HUES64 (cell line): ENCODE measurements around the gene MOB3B.

Experiments used
- H3K27ac ChIP-seq: 2 replicates; pipeline ENCODE4 v1.7.0; 2013; ENCODE audit warnings: low read depth, low read length, inconsistent platforms
- H3K27me3 ChIP-seq: 2 replicates; pipeline ENCODE4 v1.6.1; 2013; ENCODE audit warnings: mild to moderate bottlenecking, low read length; ENCODE audit not compliant: insufficient read depth
- H3K36me3 ChIP-seq: 2 replicates; pipeline ENCODE4 v1.6.1; 2013; ENCODE audit warnings: mild to moderate bottlenecking, low read length; ENCODE audit not compliant: insufficient read depth
- H3K4me1 ChIP-seq: 2 replicates; pipeline ENCODE4 v1.6.1; 2013; ENCODE audit warnings: mild to moderate bottlenecking, low read length, moderate library complexity; ENCODE audit not compliant: insufficient read depth
- H3K4me3 ChIP-seq: 2 replicates; pipeline ENCODE4 v1.5.1; 2013; ENCODE audit warnings: mild to moderate bottlenecking, low read length, moderate library complexity
- H3K9ac ChIP-seq: 2 replicates; pipeline ENCODE4 v1.6.1; 2013; ENCODE audit warnings: mild to moderate bottlenecking, low read depth, low read length
- H3K9me3 ChIP-seq: 2 replicates; pipeline ENCODE4 v1.6.1; 2013; ENCODE audit warnings: low read depth, low read length; ENCODE audit not compliant: insufficient read depth
- WGBS: fragments of 150-250, 120-280 bp; methylation state at CpG from one replicate; pipeline ENCODE4 v1.1.7; 2013; ENCODE audit warnings: missing lambda C conversion rate; 5-methylcytosine and 5-hydroxymethylcytosine counted together

Gene MOB3B

GRCh38 chr9:27530915-27531755, 1.5 kb upstream of the MOB3B start:
- H3K27me3 ChIP-seq: peaks cover 5% of the 10 kb centered on the region
- H3K27ac ChIP-seq: no peak overlapping the region
- peaks cover 24% of the 10 kb centered on the region for H3K4me1 ChIP-seq
- WGBS: 80% methylated on average over 4 of the region's 4 CpGs
- no peaks in the 10 kb centered on the region for H3K9me3 ChIP-seq
- no peak overlapping the region for H3K9ac ChIP-seq
- H3K36me3 ChIP-seq: no peaks in the 10 kb centered on the region
- H3K4me3 ChIP-seq: no peak overlapping the region

DNA sequence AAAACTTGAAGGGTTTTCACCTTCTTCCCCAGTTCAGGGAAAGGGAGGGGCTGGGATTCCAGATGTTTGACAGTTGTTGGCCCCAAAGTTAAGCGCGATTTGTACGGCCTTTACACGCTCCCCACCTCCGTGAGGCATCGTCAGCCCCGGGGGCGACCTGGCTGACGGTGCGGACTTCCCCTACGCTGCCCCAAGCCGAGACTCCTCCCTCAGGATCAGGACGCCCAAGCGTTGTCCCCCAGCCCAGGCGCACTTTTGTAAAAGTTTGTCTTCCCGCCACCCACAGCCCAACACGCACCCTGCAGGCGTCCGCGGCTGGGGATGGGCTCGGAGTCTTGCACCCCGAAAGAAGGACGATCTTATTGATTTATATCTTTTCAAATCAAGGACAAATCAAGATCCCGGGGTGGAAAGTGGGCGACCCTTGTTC, 713 bp downstream of the MOB3B start:
- Histone ChIP-seq H3K4me3 (peak overlapping the region; percentile 84), H3K9ac (peak overlapping the region; percentile 87), H3K27me3 (peaks cover 5% of the 10 kb centered on the region), H3K27ac (peak overlapping the region; percentile 69), H3K9me3 (no peaks in the 10 kb centered on the region), H3K36me3 (no peaks in the 10 kb centered on the region), H3K4me1 (peaks cover 29% of the 10 kb centered on the region)
- WGBS: under 1% methylated on average over 25 of the region's 25 CpGs

DNA sequence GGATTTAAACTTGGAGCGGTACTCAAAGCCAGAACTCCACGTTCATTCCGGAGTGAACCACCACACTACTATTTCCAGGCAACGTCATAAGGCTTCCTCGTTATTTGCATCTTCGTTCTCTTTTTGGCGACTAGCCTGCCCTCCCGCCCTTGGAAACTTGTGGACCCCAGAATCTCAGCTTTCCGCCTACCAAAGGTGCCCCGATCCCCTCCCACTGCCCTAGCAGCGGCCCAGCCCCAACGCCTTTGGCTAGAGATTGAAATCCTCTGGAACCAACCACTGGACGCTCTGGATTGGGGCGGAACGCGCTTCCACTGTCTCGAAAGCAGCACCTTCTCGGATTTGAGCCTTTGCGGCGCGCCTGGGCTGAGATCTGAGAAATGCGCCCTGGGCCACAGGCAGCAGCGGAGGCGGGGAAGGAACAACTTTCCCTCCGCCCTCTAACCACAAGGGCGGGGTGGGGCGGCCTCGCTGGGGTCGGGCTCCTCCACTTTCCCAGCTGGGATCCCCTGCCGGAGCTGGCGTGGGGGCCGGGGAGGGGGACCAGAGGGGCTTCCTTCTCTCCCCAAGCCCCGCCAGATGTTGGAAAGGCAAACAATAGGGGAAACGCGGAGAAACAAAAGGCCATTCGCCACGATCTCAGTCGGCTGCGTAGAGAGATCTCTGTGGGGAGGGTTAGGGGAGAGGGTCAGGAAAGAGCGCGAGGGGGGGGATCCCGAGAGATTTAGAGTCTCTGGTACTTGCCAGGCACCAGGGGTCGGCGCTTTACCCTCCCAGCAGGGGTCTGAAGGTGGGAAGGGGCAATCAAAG, 1.3 kb downstream of the MOB3B start:
- Histone ChIP-seq H3K27ac (peak overlapping the region; percentile 69), H3K4me3 (peak overlapping the region; percentile 84), H3K4me1 (peaks cover 34% of the 10 kb centered on the region), H3K27me3 (peaks cover 5% of the 10 kb centered on the region), H3K9ac (peak overlapping the region; percentile 87), H3K36me3 (no peaks in the 10 kb centered on the region), H3K9me3 (no peaks in the 10 kb centered on the region)
- WGBS: under 1% methylated on average over 44 of the region's 44 CpGs

GRCh38 chr9:27527702-27528075, 1.9 kb downstream of the MOB3B start:
- Histone ChIP-seq H3K4me3 (peak overlapping the region; percentile 84), H3K36me3 (no peaks in the 10 kb centered on the region), H3K9ac (peak overlapping the region; percentile 87), H3K4me1 (peaks cover 39% of the 10 kb centered on the region), H3K27me3 (peaks cover 5% of the 10 kb centered on the region), H3K9me3 (no peaks in the 10 kb centered on the region), H3K27ac (no peak overlapping the region)
- 25% methylated on average over 8 of the region's 8 CpGs for WGBS

DNA sequence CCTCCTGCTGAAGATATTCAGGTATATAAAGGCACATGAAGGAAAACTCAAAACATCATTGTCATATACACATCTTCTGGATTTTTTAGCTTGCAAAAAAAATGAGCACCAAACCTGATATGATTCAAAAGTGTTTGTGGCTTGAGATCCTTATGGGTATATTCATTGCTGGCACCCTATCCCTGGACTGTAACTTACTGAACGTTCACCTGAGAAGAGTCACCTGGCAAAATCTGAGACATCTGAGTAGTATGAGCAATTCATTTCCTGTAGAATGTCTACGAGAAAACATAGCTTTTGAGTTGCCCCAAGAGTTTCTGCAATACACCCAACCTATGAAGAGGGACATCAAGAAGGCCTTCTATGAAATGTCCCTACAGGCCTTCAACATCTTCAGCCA, 5.4 kb downstream of the MOB3B start, which contains the start of gene IFNK:
Gene IFNK (plus strand): TSS at position 55 of the 400 bp plus-strand sequence. CDS start 47 bp downstream, at position 102.
- H3K27ac ChIP-seq: no peak within 1 kb of the TSS; the same call in 1 of the 2 replicates
- no peak within 1 kb of the TSS for H3K4me3 ChIP-seq
- peaks cover 37% of the 10 kb centered on the region for H3K4me1 ChIP-seq
- 98% methylated on average over 2 of the region's 2 CpGs for WGBS
- H3K27me3 ChIP-seq: peaks cover 5% of the 10 kb centered on the region
- H3K9ac ChIP-seq: no peak within 1 kb of the TSS
- no peaks in the 10 kb centered on the region for H3K9me3 ChIP-seq
- no peaks in the 10 kb centered on the region for H3K36me3 ChIP-seq

DNA sequence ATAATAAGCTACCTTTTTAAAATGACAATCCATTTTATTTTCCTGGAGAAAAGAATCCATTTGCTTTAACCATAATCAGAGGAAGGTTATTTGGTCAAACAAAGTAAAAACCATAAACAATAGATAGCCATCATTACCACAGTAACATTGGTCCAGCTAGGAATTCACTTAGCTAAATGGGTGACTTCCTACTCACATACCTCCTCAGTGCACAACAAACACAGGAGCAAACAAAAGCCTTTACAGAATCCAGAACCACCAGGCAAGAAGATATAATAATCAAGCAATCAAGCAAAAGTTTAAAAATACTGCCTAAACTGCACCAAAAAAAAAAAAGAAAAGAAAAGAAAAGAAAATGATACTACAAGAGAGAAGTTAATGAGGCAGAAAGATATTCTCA, 6.5 kb downstream of the MOB3B start:
- H3K9ac ChIP-seq: no peak overlapping the region
- H3K4me1 ChIP-seq: peaks cover 37% of the 10 kb centered on the region
- H3K27me3 ChIP-seq: peaks cover 5% of the 10 kb centered on the region
- H3K4me3 ChIP-seq: no peak overlapping the region
- H3K36me3 ChIP-seq: no peaks in the 10 kb centered on the region
- no peaks in the 10 kb centered on the region for H3K9me3 ChIP-seq
- H3K27ac ChIP-seq: no peak overlapping the region; the same call in 1 of the 2 replicates

GRCh38 chr9:27520986-27521385, 8.6 kb downstream of the MOB3B start:
- Histone ChIP-seq H3K27ac (no peak overlapping the region), H3K27me3 (no peaks in the 10 kb centered on the region), H3K9me3 (no peaks in the 10 kb centered on the region), H3K4me3 (no peak overlapping the region), H3K36me3 (no peaks in the 10 kb centered on the region), H3K4me1 (peaks cover 24% of the 10 kb centered on the region), H3K9ac (no peak overlapping the region)
- WGBS: 88% methylated on average over 3 of the region's 4 CpGs

GRCh38 chr9:27519466-27520465, 9.8 kb downstream of the MOB3B start:
- H3K9me3 ChIP-seq: no peaks in the 10 kb centered on the region

DNA sequence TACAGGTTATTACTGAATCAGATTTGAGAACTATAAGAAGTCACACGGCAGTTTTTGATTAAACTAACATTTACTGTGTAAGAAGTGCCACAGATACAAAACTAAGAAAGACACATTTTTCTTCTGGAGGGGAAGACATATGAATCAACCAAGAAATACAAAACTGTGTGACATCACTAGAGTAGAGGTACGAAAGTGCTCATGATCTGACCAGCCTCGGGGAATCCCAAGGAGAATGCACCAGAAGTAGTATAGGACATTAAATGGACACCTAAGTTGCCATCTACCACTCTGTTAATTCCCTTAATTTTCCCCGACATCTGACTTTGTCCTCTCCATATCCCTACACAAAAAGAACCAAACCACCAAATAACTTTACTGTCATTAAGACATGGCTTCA, 10.8 kb downstream of the MOB3B start:
- no peak overlapping the region for H3K4me3 ChIP-seq
- H3K27me3 ChIP-seq: no peaks in the 10 kb centered on the region
- WGBS: 94% methylated on average over 4 of the region's 4 CpGs

More at GRCh38 chr9:27519466-27520465, 9.8 kb downstream of the MOB3B start:
- peaks cover 19% of the 10 kb centered on the region; the same call in 1 of the 2 replicates for H3K4me1 ChIP-seq
- H3K27me3 ChIP-seq: no peaks in the 10 kb centered on the region
- no peak overlapping the region for H3K4me3 ChIP-seq
- no peaks in the 10 kb centered on the region for H3K36me3 ChIP-seq
- H3K27ac ChIP-seq: no peak overlapping the region
- H3K9ac ChIP-seq: no peak overlapping the region
- 90% methylated on average over 10 of the region's 10 CpGs for WGBS

DNA sequence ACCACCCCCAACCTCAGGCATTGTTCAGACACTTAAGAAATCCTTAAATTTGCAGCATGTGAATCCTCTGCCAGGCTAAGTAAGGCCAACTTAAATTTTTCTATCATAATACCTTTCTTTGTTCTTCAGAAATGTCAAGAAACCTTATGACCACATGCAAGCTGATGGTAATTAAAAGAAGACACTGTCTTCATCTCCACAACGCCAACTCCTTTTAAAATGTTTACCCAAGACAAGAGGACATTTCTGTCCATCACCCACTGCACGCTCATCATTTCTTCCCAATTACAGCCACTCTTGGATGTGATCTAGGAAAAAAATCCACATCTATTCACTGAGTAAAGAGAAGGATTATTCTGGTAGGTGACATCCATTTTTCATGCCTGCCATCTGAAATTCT, 11.6 kb downstream of the MOB3B start:
- 100% methylated on average over 2 of the region's 2 CpGs for WGBS
- Histone ChIP-seq H3K4me1 (peaks cover 11% of the 10 kb centered on the region; the same call in 1 of the 2 replicates), H3K4me3 (no peak overlapping the region), H3K27ac (no peak overlapping the region), H3K9ac (no peak overlapping the region), H3K9me3 (no peaks in the 10 kb centered on the region), H3K36me3 (no peaks in the 10 kb centered on the region), H3K27me3 (no peaks in the 10 kb centered on the region)

More for the DNA sequence above, 10.8 kb downstream of the MOB3B start:
- no peak overlapping the region for H3K27ac ChIP-seq
- no peaks in the 10 kb centered on the region for H3K9me3 ChIP-seq
- H3K4me1 ChIP-seq: peaks cover 19% of the 10 kb centered on the region; the same call in 1 of the 2 replicates
- H3K9ac ChIP-seq: no peak overlapping the region
- H3K36me3 ChIP-seq: no peaks in the 10 kb centered on the region
